ENCODE measurements around the gene LPP. TPM values are rescaled to one million over a fixed set of nuclear protein-coding genes. Genes with fewer than 3 reads are reported as not detected.
A peak's percentile ranks its signal among the peaks of the same experiment; 100 is the strongest.

The LPP gene
- polyA plus RNA-seq, 2 of the 4 experiments (the other 2 are of a cell fraction): 11.0 to 30.8 TPM

- Histone ChIP-seq H3K9me3 (no peaks in the 10 kb centered on the region), H3K4me1 (peaks cover 42% of the 10 kb centered on the region), H3K4me2 (no peak overlapping the region), H3K27ac (no peak overlapping the region), H3K4me3 (no peak overlapping the region)
- no peak for ATAC-seq
- TF ChIP-seq, protein P1, sequence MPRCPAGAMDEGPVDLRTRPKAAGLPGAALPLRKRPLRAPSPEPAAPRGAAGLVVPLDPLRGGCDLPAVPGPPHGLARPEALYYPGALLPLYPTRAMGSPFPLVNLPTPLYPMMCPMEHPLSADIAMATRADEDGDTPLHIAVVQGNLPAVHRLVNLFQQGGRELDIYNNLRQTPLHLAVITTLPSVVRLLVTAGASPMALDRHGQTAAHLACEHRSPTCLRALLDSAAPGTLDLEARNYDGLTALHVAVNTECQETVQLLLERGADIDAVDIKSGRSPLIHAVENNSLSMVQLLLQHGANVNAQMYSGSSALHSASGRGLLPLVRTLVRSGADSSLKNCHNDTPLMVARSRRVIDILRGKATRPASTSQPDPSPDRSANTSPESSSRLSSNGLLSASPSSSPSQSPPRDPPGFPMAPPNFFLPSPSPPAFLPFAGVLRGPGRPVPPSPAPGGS (IDR thresholded peaks at IDR 0.05): no peak
- no peak for DNase-seq (ENCODE audit: low read depth in 1 of 2, low spot score in 1 of 2)
- POLR2A ChIA-PET: no interaction called here
- FAIRE-seq: no peak
- CTCF ChIA-PET: interaction anchor here (0.6 to 1.4 kb wide), 4 partner anchors 65 to 1223 kb away, joined by 3 to 4 read pairs (median 3); no protein-coding TSS in a partner anchor
Measured at GRCh38 chr3:188176476-188176875, 22.5 kb downstream of the LPP start.

GRCh38 chr3:188176884-188177283 is 22.9 kb downstream of the LPP start:
- TF ChIP-seq NFE2L2 (conservative IDR thresholded peaks at IDR 0.05; ENCODE audit: low read length) (no peak), ESRRA (IDR thresholded peaks at IDR 0.05; ENCODE audit: borderline replicate concordance, low read length) (no peak), SREBF2 (IDR thresholded peaks at IDR 0.05) (no peak), CHD2 (IDR thresholded peaks at IDR 0.05; ENCODE audit: low read length, partially characterized antibody) (no peak), RARB (CRISPR knock-in tag; IDR thresholded peaks at IDR 0.05) (no peak), JUNB (IDR thresholded peaks at IDR 0.05) (no peak), FOXS1 (CRISPR knock-in tag; IDR thresholded peaks at IDR 0.05) (no peak), HOXB13 (CRISPR knock-in tag; IDR thresholded peaks at IDR 0.05; ENCODE audit: low read depth) (no peak), TFCP2L1 (CRISPR knock-in tag; IDR thresholded peaks at IDR 0.05) (no peak), ZNF302 (CRISPR knock-in tag; IDR thresholded peaks at IDR 0.05) (no peak), SMC3 (IDR thresholded peaks at IDR 0.05) (no peak)
- Histone ChIP-seq H3K27ac (no peak overlapping the region), H3K4me3 (no peak overlapping the region), H3K9me3 (no peaks in the 10 kb centered on the region), H3K4me2 (no peak overlapping the region), H3K4me1 (peaks cover 37% of the 10 kb centered on the region)
- no peak for DNase-seq (ENCODE audit: low read depth in 1 of 2, low spot score in 1 of 2)
- WGBS (ENCODE audit: missing lambda C conversion rate): 92% methylated on average over 2 of the region's 2 CpGs
- POLR2A ChIA-PET: no interaction called here
- CTCF ChIA-PET: interaction anchor here (0.5 to 1.4 kb wide), 5 partner anchors 65 to 1224 kb away, joined by 3 to 4 read pairs (median 3); no protein-coding TSS in a partner anchor
- FAIRE-seq: no peak
- no peak for ATAC-seq

DNA sequence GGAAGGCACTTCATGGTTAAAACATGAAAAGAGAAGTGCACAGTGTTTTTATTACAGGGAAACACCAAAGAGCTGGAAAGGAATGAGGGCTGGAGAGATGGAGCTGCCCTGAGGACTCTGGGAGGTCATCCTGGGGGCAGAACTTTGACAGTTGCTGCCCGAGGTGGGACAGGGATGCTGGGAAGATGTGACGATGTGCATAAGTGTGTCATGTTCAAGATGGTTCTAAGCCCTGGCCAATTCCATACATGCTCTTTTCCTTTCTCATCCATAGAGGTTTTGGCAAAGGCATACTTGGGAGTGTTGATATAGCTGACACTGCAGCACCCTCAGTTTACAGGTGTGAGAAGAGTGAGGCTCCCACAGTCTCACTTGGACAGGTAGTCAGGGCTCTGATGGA is 23.8 kb downstream of the LPP start:
- peak overlapping the region; percentile 32; the same call in 2 of the 3 replicates for H3K4me2 ChIP-seq
- H3K4me1 ChIP-seq: peaks cover 34% of the 10 kb centered on the region
- no peak for DNase-seq (ENCODE audit: low read depth in 1 of 2, low spot score in 1 of 2)
- no peak for FAIRE-seq
- 72% methylated on average over 2 of the region's 2 CpGs for WGBS (ENCODE audit: missing lambda C conversion rate)
- no peaks in the 10 kb centered on the region for H3K9me3 ChIP-seq
- no peak overlapping the region for H3K4me3 ChIP-seq
- ATAC-seq: no peak
- CTCF ChIA-PET: interaction anchor here (0.6 kb wide), 1 partner anchor 28 kb away, joined by 3 read pairs; no protein-coding TSS in a partner anchor
- TF ChIP-seq ZC3H11A (IDR thresholded peaks at IDR 0.05) (no peak), NFE2L2 (conservative IDR thresholded peaks at IDR 0.05; ENCODE audit: low read length) (no peak), HDAC2 (IDR thresholded peaks at IDR 0.05) (no peak), RNF2 (IDR thresholded peaks at IDR 0.05; ENCODE audit: borderline replicate concordance, low read depth) (no peak), GATA3 (IDR thresholded peaks at IDR 0.05; ENCODE audit: borderline replicate concordance) (no peak), FOSL2 (IDR thresholded peaks at IDR 0.05) (no peak), FOSL2 (CRISPR knock-in tag; IDR thresholded peaks at IDR 0.05) (no peak), HEYL (CRISPR knock-in tag; IDR thresholded peaks at IDR 0.05) (no peak), PHF8 (IDR thresholded peaks at IDR 0.05; ENCODE audit: borderline replicate concordance, low read depth) (no peak), RAD21 (conservative IDR thresholded peaks at IDR 0.05 in 1 of 2, IDR thresholded peaks at IDR 0.05 in 1 of 2) (no peak)
- TF ChIP-seq, protein P2, sequence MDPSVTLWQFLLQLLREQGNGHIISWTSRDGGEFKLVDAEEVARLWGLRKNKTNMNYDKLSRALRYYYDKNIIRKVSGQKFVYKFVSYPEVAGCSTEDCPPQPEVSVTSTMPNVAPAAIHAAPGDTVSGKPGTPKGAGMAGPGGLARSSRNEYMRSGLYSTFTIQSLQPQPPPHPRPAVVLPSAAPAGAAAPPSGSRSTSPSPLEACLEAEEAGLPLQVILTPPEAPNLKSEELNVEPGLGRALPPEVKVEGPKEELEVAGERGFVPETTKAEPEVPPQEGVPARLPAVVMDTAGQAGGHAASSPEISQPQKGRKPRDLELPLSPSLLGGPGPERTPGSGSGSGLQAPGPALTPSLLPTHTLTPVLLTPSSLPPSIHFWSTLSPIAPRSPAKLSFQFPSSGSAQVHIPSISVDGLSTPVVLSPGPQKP (IDR thresholded peaks at IDR 0.05; ENCODE audit: low read depth, low read length): no peak
- TF ChIP-seq, protein P3, sequence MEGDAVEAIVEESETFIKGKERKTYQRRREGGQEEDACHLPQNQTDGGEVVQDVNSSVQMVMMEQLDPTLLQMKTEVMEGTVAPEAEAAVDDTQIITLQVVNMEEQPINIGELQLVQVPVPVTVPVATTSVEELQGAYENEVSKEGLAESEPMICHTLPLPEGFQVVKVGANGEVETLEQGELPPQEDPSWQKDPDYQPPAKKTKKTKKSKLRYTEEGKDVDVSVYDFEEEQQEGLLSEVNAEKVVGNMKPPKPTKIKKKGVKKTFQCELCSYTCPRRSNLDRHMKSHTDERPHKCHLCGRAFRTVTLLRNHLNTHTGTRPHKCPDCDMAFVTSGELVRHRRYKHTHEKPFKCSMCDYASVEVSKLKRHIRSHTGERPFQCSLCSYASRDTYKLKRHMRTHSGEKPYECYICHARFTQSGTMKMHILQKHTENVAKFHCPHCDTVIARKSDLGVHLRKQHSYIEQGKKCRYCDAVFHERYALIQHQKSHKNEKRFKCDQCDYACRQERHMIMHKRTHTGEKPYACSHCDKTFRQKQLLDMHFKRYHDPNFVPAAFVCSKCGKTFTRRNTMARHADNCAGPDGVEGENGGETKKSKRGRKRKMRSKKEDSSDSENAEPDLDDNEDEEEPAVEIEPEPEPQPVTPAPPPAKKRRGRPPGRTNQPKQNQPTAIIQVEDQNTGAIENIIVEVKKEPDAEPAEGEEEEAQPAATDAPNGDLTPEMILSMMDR (IDR thresholded peaks at IDR 0.05): no peak
- TF ChIP-seq, protein P4, sequence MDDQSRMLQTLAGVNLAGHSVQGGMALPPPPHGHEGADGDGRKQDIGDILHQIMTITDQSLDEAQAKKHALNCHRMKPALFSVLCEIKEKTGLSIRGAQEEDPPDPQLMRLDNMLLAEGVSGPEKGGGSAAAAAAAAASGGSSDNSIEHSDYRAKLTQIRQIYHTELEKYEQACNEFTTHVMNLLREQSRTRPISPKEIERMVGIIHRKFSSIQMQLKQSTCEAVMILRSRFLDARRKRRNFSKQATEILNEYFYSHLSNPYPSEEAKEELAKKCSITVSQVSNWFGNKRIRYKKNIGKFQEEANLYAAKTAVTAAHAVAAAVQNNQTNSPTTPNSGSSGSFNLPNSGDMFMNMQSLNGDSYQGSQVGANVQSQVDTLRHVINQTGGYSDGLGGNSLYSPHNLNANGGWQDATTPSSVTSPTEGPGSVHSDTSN (IDR thresholded peaks at IDR 0.05): no peak
- H3K27ac ChIP-seq: peak overlapping the region; percentile 18 to 44; a peak in 3 of 6 replicates
- POLR2A ChIA-PET: no interaction called here
